LNCaP clone FGC (cell line): ENCODE measurements around the gene MAMDC2.
A peak's percentile ranks its signal among the peaks of the same experiment; 100 is the strongest.
"Not testable (repeated sequence)": the region's sequence is repeated elsewhere in the genome, so short reads cannot be mapped to it uniquely, and the experiment has no call there.

Source experiments
- DNase-seq: peaks from one replicate; pipeline ENCODE4 v3.0.0-alpha.2; 2011; ENCODE audit warnings: low read depth
- H3K4me3 ChIP-seq: 2 replicates; pipeline ENCODE4 v1.5.1; 2011; ENCODE audit warnings: mild to moderate bottlenecking, low read depth, low read length, control low read depth
- TF ChIP-seq, protein P1 (sequence below): IDR thresholded peaks from 2 replicates; pipeline ENCODE4 v1.5.1; 2012; ENCODE audit warnings: mild to moderate bottlenecking; ENCODE audit not compliant: control insufficient read depth, insufficient read depth; ENCODE audit errors: extremely low read depth

Gene MAMDC2

DNA sequence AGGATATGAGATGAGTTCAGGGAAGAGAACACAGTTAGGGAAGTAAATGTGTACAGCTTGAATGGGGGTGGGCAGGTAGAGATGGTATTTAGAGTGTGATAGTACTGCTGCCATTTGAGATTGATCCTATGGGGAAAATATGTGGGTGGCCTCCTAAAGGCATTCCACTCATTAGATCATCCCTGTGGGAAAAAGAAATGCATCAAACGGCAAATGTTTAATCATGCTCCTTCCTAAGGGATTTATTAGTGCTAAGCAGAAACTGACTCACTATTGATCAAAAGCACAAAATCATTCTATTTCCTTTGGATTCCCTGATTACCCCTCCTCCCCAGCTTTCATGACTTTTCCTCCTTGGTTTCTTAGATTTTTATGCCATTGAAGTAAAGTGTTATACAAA, 178.7 kb downstream of the MAMDC2 start:
- no peak overlapping the region for H3K4me3 ChIP-seq
- no peak for DNase-seq
- TF ChIP-seq, protein P1, sequence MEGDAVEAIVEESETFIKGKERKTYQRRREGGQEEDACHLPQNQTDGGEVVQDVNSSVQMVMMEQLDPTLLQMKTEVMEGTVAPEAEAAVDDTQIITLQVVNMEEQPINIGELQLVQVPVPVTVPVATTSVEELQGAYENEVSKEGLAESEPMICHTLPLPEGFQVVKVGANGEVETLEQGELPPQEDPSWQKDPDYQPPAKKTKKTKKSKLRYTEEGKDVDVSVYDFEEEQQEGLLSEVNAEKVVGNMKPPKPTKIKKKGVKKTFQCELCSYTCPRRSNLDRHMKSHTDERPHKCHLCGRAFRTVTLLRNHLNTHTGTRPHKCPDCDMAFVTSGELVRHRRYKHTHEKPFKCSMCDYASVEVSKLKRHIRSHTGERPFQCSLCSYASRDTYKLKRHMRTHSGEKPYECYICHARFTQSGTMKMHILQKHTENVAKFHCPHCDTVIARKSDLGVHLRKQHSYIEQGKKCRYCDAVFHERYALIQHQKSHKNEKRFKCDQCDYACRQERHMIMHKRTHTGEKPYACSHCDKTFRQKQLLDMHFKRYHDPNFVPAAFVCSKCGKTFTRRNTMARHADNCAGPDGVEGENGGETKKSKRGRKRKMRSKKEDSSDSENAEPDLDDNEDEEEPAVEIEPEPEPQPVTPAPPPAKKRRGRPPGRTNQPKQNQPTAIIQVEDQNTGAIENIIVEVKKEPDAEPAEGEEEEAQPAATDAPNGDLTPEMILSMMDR, result no peak

DNA sequence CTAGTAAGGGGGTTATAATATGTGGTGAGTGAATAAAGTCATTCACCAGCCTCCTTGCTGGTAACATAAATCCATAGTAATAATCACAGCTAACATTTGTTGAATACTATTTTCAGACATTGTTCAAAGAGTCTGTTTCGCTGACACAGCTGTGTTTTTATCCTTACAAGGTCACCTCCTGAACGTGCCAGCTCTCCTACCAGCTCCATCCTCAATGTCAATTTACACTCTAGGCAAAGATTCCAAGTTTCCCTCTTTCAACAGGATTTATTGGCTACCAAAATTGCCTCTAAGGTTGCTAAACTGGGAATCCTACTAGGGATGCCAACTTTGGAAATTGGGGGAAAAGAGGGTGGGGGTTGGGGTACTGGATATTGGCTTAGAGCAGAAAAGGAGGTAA, 184.5 kb downstream of the MAMDC2 start:
- TF ChIP-seq, protein P1, result no peak
- H3K4me3 ChIP-seq, result no peak overlapping the region
- no peak for DNase-seq

DNA sequence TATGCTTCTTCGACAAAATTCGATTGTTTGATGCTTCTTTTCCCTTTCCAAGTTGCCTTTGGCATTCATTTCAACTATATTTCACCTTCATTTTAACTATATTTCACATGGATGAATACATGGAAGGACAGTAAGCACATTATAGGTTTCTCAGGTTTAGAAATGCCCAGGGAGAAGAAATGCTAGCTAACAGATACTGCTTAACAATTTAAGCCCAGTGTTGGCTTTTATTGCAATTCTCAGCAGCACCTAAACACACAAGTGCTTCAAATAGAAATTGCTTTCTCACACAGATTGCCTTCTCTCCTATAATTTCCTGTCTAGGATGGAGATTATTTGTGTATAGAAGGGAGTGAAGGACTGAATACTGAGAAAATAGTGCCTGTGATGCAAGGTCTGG, 185.0 kb downstream of the MAMDC2 start:
- DNase-seq, result no peak
- TF ChIP-seq, protein P1, result no peak
- no peak overlapping the region for H3K4me3 ChIP-seq

GRCh38 chr9:70229026-70229425, 185.4 kb downstream of the MAMDC2 start:
- DNase-seq, result no peak
- H3K4me3 ChIP-seq, result no peak overlapping the region
- TF ChIP-seq, protein P1, result no peak

GRCh38 chr9:70229579-70229978, 185.9 kb downstream of the MAMDC2 start:
- DNase-seq, result no peak
- TF ChIP-seq, protein P1, result peak; percentile 43
- no peak overlapping the region for H3K4me3 ChIP-seq

DNA sequence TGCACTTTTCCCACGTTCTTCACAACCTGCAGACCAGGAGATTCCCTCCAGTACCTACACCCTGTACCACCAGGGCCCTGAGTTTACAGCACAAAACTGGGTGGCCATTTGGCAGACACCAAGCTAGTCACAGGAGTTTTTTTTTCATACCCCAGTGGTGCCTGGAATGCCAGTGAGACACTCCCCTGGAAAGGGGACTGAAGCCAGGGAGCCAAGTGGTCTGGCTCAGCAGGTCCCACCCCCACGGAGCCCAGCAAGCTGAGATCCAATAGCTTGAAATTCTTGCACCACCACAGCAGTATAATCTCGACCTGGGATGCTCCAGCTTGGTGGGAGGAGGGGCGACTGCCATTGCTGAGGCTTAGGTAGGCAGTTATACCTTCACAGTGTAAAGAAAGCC, 188.8 kb downstream of the MAMDC2 start:
- TF ChIP-seq, protein P1, result no peak
- no peak for DNase-seq
- no peak overlapping the region for H3K4me3 ChIP-seq

DNA sequence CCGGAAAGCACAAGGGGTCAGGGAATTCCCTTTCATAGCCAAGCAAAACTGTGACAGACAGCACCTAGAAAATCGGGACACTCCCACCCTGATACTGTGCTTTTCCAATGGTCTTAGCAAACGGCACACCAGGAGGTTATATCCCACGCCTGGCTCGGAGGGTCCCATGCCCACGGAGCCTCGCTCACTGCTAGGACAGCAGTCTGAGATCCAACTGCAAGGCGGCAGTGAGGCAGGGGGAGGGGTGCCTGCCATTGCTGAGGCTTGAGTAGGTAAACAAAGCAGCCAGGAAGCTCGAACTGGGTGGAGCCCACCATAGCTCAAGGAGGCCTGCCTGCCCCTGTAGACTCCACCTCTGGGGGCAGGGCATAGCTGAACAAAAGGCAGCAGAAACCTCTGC, 190.6 kb downstream of the MAMDC2 start:
- not testable (repeated sequence) for DNase-seq, H3K4me3 ChIP-seq

DNA sequence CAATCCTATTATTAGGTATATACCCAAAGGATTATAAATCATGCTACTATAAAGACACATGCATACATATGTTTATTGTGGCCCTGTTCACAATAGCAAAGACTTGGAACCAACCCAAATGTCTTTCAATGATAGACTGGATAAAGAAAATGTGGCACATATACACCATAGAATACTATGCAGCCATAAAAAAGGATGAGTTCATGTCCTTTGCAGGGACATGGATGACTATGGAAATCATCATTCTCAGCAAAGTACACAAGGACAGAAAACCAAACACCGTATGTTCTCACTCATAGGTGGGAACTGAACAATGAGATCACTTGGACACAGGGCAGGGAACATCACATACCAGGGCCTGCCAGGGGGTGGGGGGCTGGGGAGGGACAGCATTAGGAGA, 202.3 kb downstream of the MAMDC2 start:
- DNase-seq, H3K4me3 ChIP-seq: not testable (repeated sequence)
